K562 (cell line): ENCODE measurements around the gene IFT52. TPM values are rescaled to one million over a fixed set of nuclear protein-coding genes. Genes with fewer than 3 reads are reported as not detected.

Experiments used
- ATAC-seq: fragments of 200-7000 bp; cut with Tn5 transposase; 3 replicates; pipeline ENCODE4 v1.9.1; 2020; ENCODE audit warnings: moderate library complexity
- BruUV-seq: library from RNA; stranded (reverse); fragments of 400-500 nt; replicated peaks from 2 replicates; lab custom pipeline; 2021; lab: Mats Ljungman, UMichigan
- CTCF ChIA-PET: fragments of 300-600 bp; formaldehyde crosslinking; extraction: SDS; loops from one replicate; lab custom pipeline; 2021; ENCODE audit warnings: low intra/inter-chr PET ratio; lab: Yijun Ruan, JAX
- POLR2A ChIA-PET: fragments of 300-600, 350-650 bp; sonication (Branson Sonifier 250); formaldehyde crosslinking; extraction: SDS; loops from one replicate; lab custom pipeline; 2021; ENCODE audit warnings: antibody characterized with exemption, inconsistent platforms; lab: Yijun Ruan, JAX
- DNase-seq, 4 experiments: peaks; one replicate each; pipeline versions ENCODE4 v3.0.0 to v3.0.0-alpha.2; 2011 to 2018; ENCODE audit warnings: low spot score in 3 of 4, mixed read lengths in 3 of 4; ENCODE audit errors: extremely low read depth in 1 of 4
- FAIRE-seq: peaks from 2 replicates; lab custom pipeline; 2011; peaks lifted over from hg19 to GRCh38; lab: Jason Lieb, UNC
- H2AFZ ChIP-seq: 2 replicates; pipeline ENCODE4 v1.6.0; 2011; ENCODE audit warnings: low read depth, low read length, control low read depth, inconsistent platforms
- H3K27ac ChIP-seq: fragments of 200-600 bp; 3 replicates; pipeline ENCODE4 v1.8.0; 2011; ENCODE audit warnings: low read depth, mild to moderate bottlenecking, control low read depth, inconsistent platforms, low read length, moderate library complexity, mixed read lengths; ENCODE audit errors: extremely low read depth
- H3K27me3 ChIP-seq, 2 experiments: fragments of 300-600 bp in 1 of 2; 2 replicates in 1 of 2; 3 replicates in 1 of 2; pipeline versions ENCODE4 v1.6.0 to v1.8.0; 2011; ENCODE audit warnings: inconsistent platforms in 2 of 2, low read length in 2 of 2, mild to moderate bottlenecking in 1 of 2, mixed read lengths in 1 of 2, moderate library complexity in 1 of 2; ENCODE audit not compliant: control insufficient read depth in 2 of 2, insufficient read depth in 2 of 2
- H3K36me3 ChIP-seq: fragments of 300-600 bp; 3 replicates; pipeline ENCODE4 v1.8.0; 2011; ENCODE audit warnings: mild to moderate bottlenecking, low read length, inconsistent platforms; ENCODE audit not compliant: control insufficient read depth, insufficient read depth
- H3K4me1 ChIP-seq, 2 experiments: fragments of 200-600 bp in 1 of 2; replicated peaks in 1 of 2; 2 replicates in 1 of 2; 3 replicates in 1 of 2; pipeline versions ENCODE4 v1.5.1 to v1.8.0; 2011; ENCODE audit warnings: inconsistent platforms in 2 of 2, low read length in 2 of 2, mild to moderate bottlenecking in 1 of 2, mixed read lengths in 1 of 2, moderate library complexity in 1 of 2; ENCODE audit not compliant: control insufficient read depth in 2 of 2, insufficient read depth in 2 of 2
- H3K4me2 ChIP-seq: 2 replicates; pipeline ENCODE4 v1.6.1; 2011; ENCODE audit warnings: low read length, control low read depth, inconsistent platforms, mixed read lengths; ENCODE audit not compliant: insufficient read depth
- H3K4me3 ChIP-seq: fragments of 200-600 bp; sonication (generic), shearing (Covaris generic); 2 replicates; pipeline ENCODE4 v1.5.1; 2016; ENCODE audit warnings: control low read depth, inconsistent platforms
- H3K79me2 ChIP-seq: fragments of 200-600 bp; 3 replicates; pipeline ENCODE4 v1.8.0; 2011; ENCODE audit warnings: low read length, inconsistent platforms; ENCODE audit not compliant: control insufficient read depth, insufficient read depth
- H3K9ac ChIP-seq, 2 experiments: 2 replicates each; pipeline versions ENCODE4 v1.6.0 to v1.6.1; 2011; ENCODE audit warnings: low read depth in 2 of 2, low read length in 2 of 2, control low read depth in 1 of 2, inconsistent platforms in 1 of 2, mild to moderate bottlenecking in 1 of 2, mixed read lengths in 1 of 2; ENCODE audit not compliant: insufficient read depth in 1 of 2
- H3K9me1 ChIP-seq: one replicate; pipeline ENCODE4 v1.6.0; 2011; ENCODE audit warnings: inconsistent platforms, mild to moderate bottlenecking, low read length, moderate library complexity; ENCODE audit not compliant: control insufficient read depth, insufficient read depth
- H3K9me3 ChIP-seq: replicated peaks from 2 replicates; pipeline ENCODE4 v1.5.1; 2011; ENCODE audit warnings: low read depth, low read length, inconsistent platforms; ENCODE audit not compliant: control insufficient read depth, insufficient read depth
- H4K20me1 ChIP-seq: replicated peaks from 2 replicates; pipeline ENCODE4 v1.6.1; 2011; ENCODE audit warnings: low read length, inconsistent platforms, mixed read lengths; ENCODE audit not compliant: control insufficient read depth, insufficient read depth
- CSDE1 ChIP-seq, 2 experiments: fragments of 450-650 bp; IDR thresholded peaks; 2 replicates each; pipeline ENCODE4 v1.6.1; 2016; ENCODE audit warnings: mild to moderate bottlenecking in 1 of 2
- KLF16 ChIP-seq: IDR thresholded peaks from 2 replicates; pipeline ENCODE4 v1.6.1; 2016; ENCODE audit warnings: antibody characterized with exemption
- MEF2A ChIP-seq: IDR thresholded peaks from 2 replicates; pipeline ENCODE4 v1.6.1; 2011; ENCODE audit warnings: low read depth, mild to moderate bottlenecking, low read length, moderate library complexity; ENCODE audit not compliant: control insufficient read depth
- XRCC4 ChIP-seq: IDR thresholded peaks from one replicate; pipeline ENCODE4 v1.6.1; 2011; ENCODE audit not compliant: insufficient read depth, insufficient read length; ENCODE audit errors: extremely low read depth
- ZBTB43 ChIP-seq: sonication (generic); formaldehyde crosslinking; IDR thresholded peaks from 2 replicates; pipeline ENCODE4 v1.8.0; 2023; ENCODE audit warnings: mild to moderate bottlenecking, missing genetic modification reagents
- ZNF766 ChIP-seq: fragments of 200-800 bp; sonication (Bioruptor generic); conservative IDR thresholded peaks from 2 replicates; pipeline ENCODE4 v1.6.1; 2016; ENCODE audit warnings: missing genetic modification characterization, missing compliant biosample characterization
- WGBS: fragments of 100-300 bp; shearing (Covaris generic); methylation state at CpG from one replicate; pipeline ENCODE4 v1.1.6; 2016; ENCODE audit warnings: low coverage, mixed read lengths; ENCODE audit not compliant: insufficient coverage; ENCODE audit errors: missing lambda C conversion rate; 5-methylcytosine and 5-hydroxymethylcytosine counted together
- in situ Hi-C: fragments of 300-500 bp; cut with MboI; formaldehyde crosslinking; loops from 4 replicates; pipeline ENCODE4 v1.15.0; 2018; ENCODE audit warnings: inconsistent platforms, mixed read lengths
- intact Hi-C: fragments of 100-400 bp; cut with micrococcal nuclease; formaldehyde crosslinking; loops from 2 replicates; pipeline ENCODE4 v1.14.2; 2022
- polyA plus RNA-seq, 8 experiments: library from polyadenylated mRNA; depleted of rRNA in 4 of 8; stranded (reverse) in 5 of 8; unstranded in 3 of 8; fragments of >200 nt; fragmentation: Nextera tagmentation in 2 of 8; fragmentation: Illumina TruSeq in 1 of 8; extraction: Ambion mirVana in 2 of 8; extraction: Trizol in 1 of 8; gene quantifications; 2 replicates each; pipeline versions ENCODE4 v1.2.1 to v1.2.3, GENCODE V29; 2011 to 2014; ENCODE audit warnings: inconsistent platforms in 1 of 8, missing spikeins in 1 of 8
- total RNA-seq, 7 experiments: library from RNA; depleted of rRNA in 6 of 7; stranded (reverse); fragments of >200 nt in 6 of 7; fragmentation: Illumina TruSeq in 2 of 7; extraction: Trizol in 2 of 7; gene quantifications; 2 replicates each; pipeline versions ENCODE4 v1.2.1 to v1.2.3, GENCODE V29; 2011 to 2021; ENCODE audit warnings: low replicate concordance in 1 of 7

The IFT52 gene
- total and polyA plus RNA-seq, 9 of the 15 experiments (the other 6 are each of a cell fraction or from before 2014, with no cell fraction given): 11.0 to 31.4 (median 20.4) TPM

GRCh38 chr20:43559147-43559987 is 31.4 kb upstream of the IFT52 start (continued):
- TF ChIP-seq KLF16: no peak
- no peak for TF ChIP-seq CSDE1 (IDR thresholded peaks at IDR 0.05)
- no peak for TF ChIP-seq XRCC4
- no peak for TF ChIP-seq MEF2A
- TF ChIP-seq ZBTB43 (CRISPR knock-in tag): no peak

- Histone ChIP-seq H3K9me1 (no peaks in the 10 kb centered on the region), H2AFZ (no peak overlapping the region), H3K4me1 (peaks cover 25 to 27% of the 10 kb centered on the region in 2 experiments), H3K4me2 (no peak overlapping the region), H3K9me3 (no peaks in the 10 kb centered on the region), H3K36me3 (no peaks in the 10 kb centered on the region), H3K27me3 (no peaks in the 10 kb centered on the region), H4K20me1 (no peaks in the 10 kb centered on the region), H3K79me2 (no peaks in the 10 kb centered on the region), H3K4me3 (no peak overlapping the region), H3K27ac (no peak overlapping the region), H3K9ac (no peak overlapping the region)
- no peak for FAIRE-seq
- WGBS: 47% methylated on average over 3 of the region's 3 CpGs
- no peak for ATAC-seq
- no peak for TF ChIP-seq ZNF766 (CRISPR knock-in tag)
- no peak for DNase-seq
- no TSS peak for BruUV-seq
- ChIA-PET POLR2A (interaction anchor here (4.9 kb wide), 1 partner anchor 9 kb away, joined by 24 read pairs; no protein-coding TSS in a partner anchor), CTCF (no interaction called here)
- in situ Hi-C loops: no loop called here
- intact Hi-C loops: no loop called here
Measured at GRCh38 chr20:43560974-43561373, 29.8 kb upstream of the IFT52 start.
